Measurements from ENCODE around the gene TMEM255B. TPM values are rescaled to one million over a fixed set of nuclear protein-coding genes. Genes with fewer than 3 reads are reported as not detected.

TMEM255B gene
- total and polyA plus RNA-seq, 2 of the 4 experiments (the other 2 are of a cell fraction): 0.36 to 0.94 TPM

DNA sequence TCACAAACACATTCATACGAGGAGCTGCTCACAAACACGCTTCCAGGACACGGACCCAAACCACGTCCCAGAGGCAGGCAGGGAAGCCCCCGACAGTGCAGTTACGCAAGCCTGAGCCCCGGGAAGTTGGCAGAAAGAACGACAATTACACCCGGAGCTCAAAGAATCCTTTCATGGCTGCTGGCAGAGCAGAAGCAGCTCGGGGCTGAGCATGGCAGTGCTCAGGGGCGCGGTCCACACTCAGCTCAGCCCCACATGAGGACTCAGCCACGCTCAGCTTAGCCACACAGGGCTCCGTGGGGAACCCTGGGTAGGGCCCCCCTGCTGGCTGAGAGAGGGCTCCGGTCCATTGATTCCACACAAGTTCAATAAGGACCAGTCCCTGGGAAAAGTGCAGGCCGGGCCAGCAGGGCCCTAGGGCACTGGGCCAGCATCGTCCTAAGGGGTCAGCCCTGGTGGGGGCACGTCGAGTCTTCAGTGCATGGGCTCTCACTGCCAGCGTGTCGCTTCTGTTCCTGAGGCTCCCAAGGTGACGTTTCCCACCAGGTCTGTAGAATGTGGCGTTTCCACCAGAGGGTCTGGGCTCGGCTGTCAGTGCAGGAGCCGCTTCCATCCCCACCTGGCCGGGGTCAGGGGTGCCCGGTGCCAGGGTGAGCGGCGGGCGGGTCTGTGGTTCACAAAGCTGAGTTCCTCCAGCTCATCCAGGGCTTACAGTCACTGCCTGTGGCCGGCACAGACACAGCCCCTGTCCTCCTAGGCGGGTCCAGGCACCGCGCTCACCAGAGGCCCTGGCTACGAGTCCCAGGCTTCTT, 81.7 kb downstream of the TMEM255B start:
- Histone ChIP-seq H3K9me3 (ENCODE audit: control insufficient read depth, insufficient read depth, low read length) (no peaks in the 10 kb centered on the region), H4K8ac (ENCODE audit: low read depth in 2 of 2, low read length in 2 of 2) (peak overlapping the region in 1 of 2 experiments; percentile 33; a peak in 1 of 4 replicates), H3K18ac (ENCODE audit: low read depth, low read length) (peak overlapping the region; percentile 4; the same call in 1 of the 2 replicates), H2AK5ac (ENCODE audit: low read depth, low read length) (peak overlapping the region; percentile 75), H3K4me2 (ENCODE audit: low read depth, low read length) (no peak overlapping the region; the same call in 1 of the 2 replicates), H2BK15ac (ENCODE audit: low read depth, low read length) (no peak overlapping the region), H3K27me3 (ENCODE audit: control insufficient read depth, insufficient read depth, low read length) (no peaks in the 10 kb centered on the region), H3K9ac (ENCODE audit: low read depth, low read length) (peak overlapping the region; percentile 39), H2BK20ac (ENCODE audit: low read depth, low read length) (no peak overlapping the region), H3K4me1 (ENCODE audit: control insufficient read depth, insufficient read depth, low read length) (peaks cover 41% of the 10 kb centered on the region), H3K56ac (ENCODE audit: extremely low read depth, insufficient read depth, low read length) (no peak overlapping the region), H2AK9ac (replicated peaks; ENCODE audit: low read depth, low read length, poor library complexity) (peak overlapping the region; percentile 73), H3K23ac (ENCODE audit: low read depth, low read length) (peak overlapping the region; percentile 53; the same call in 1 of the 2 replicates), H3K4me3 (ENCODE audit: insufficient read depth, low read depth, low read length) (no peak overlapping the region), H3K9me1 (ENCODE audit: insufficient read depth, low read length) (peaks cover 12% of the 10 kb centered on the region; the same call in 1 of the 2 replicates), H4K20me1 (ENCODE audit: insufficient read depth, low read length) (peaks cover 57% of the 10 kb centered on the region), H3K79me1 (ENCODE audit: low read depth in 1 of 2, low read length in 2 of 2) (peaks cover 33 to 82% of the 10 kb centered on the region in 2 experiments), H4K5ac (ENCODE audit: low read depth, low read length) (peak overlapping the region; percentile 30; the same call in 1 of the 2 replicates), H4K91ac (ENCODE audit: insufficient read depth, low read depth, low read length) (peak overlapping the region; percentile 39), H3K14ac (replicated peaks; ENCODE audit: low read depth, low read length) (peak overlapping the region; percentile 58), H3K36me3 (ENCODE audit: control insufficient read depth, insufficient read depth, low read length) (peaks cover 55% of the 10 kb centered on the region), H3K4ac (ENCODE audit: low read depth, low read length) (peak overlapping the region; percentile 61), H2BK120ac (ENCODE audit: low read depth, low read length) (peak overlapping the region; percentile 47; the same call in 1 of the 2 replicates), H2AFZ (replicated peaks; ENCODE audit: low read length, poor library complexity) (peak overlapping the region; percentile 61), H2BK5ac (ENCODE audit: low read depth, low read length, poor library complexity, severe bottlenecking) (peak overlapping the region; percentile 98), H3K27ac (ENCODE audit: insufficient read depth, low read length) (peak overlapping the region; percentile 96)
- ChIA-PET POLR2A (ENCODE audit: unreplicated experiment) (no interaction called here), CTCF (no interaction called here)
- intact Hi-C loops (cut with micrococcal nuclease): no loop called here
- DNase-seq (no peak), ATAC-seq (ENCODE audit: low read depth) (no peak)
- WGBS, 2 experiments (ENCODE audit: extremely low coverage in 2 of 2, insufficient read length in 1 of 2): 79% methylated on average over 22 of the region's 35 CpGs; no CpG with 5 or more reads in 1 of the 2 experiments
- TF ChIP-seq CEBPB (IDR thresholded peaks at IDR 0.05; ENCODE audit: low read depth, low read length): peak; percentile 50; the same call in 1 of the 2 replicates
- no peak for TF ChIP-seq FOS (IDR thresholded peaks at IDR 0.05; ENCODE audit: low read depth, low read length)
- no TSS peak for BruUV-seq (replicated peaks)
- in situ Hi-C loops (cut with MboI; ENCODE audit: low sequenced_read_pairs): no loop called here
- dilution Hi-C loops (cut with HindIII; ENCODE audit: low sequenced_read_pairs, unreplicated experiment): no loop called here

All from IMR-90 (cell line).